GM12891 (cell line): ENCODE measurements around the gene BCAS1.

Source experiments
- POLR2A ChIP-seq: IDR thresholded peaks from 2 replicates; pipeline ENCODE4 v1.6.1; 2011; ENCODE audit warnings: low read depth, low read length, control low read depth
- POLR2AphosphoS5 ChIP-seq: IDR thresholded peaks from 2 replicates; pipeline ENCODE4 v1.6.1; 2011; ENCODE audit warnings: low read depth, low read length, control low read depth
- TAF1 ChIP-seq: IDR thresholded peaks from 2 replicates; pipeline ENCODE4 v1.6.1; 2011; ENCODE audit warnings: low read depth, low read length, control low read depth

DNA sequence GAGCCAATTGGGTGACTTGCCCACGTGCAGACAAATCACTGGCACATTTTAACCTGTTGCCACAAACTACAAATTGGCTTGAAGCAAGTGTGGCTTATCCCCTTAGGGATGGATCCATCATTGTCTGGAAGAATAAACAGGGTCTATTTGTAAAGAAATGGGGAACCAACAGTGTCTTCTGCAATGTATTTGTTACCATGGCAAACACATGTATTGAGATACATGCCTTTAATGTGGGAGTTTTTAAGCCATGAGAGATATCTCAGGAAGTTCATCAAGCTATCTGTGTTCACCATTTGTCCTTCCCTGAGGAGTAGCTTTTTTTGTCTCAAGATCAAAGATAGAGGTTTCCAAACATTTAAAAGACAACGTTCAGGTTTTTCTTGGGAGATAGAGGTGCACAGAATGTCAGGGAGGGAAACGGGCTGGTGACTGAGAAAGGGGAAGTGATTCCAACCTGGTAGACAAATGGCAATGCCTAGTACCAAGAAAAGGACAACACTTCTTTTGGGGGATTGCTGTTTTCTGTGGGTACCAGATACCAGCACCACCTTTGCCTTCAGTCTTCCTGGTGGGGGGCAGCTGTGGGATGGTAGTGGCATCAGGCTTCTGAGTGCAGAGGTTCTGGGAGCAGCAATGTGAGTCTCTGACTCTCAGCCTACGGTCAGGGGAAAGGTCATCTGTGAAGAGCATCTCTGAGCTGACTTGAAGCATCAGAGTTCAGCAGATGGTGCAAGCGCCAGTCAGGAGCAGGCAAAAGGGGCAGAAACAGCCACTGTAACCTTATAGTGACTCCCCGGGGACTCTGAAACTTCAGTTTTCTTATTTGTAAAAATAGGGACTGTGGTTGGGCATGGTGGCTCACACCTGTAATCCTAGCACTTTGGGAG, 20.1 kb upstream of the BCAS1 start:
- TF ChIP-seq TAF1 = no peak
- no peak for TF ChIP-seq POLR2A
- no peak for TF ChIP-seq POLR2AphosphoS5
